HG03571 (cell line): ENCODE results near the gene JAG2.

Experiments
- ATAC-seq: cut with Tn5 transposase; IDR thresholded peaks from one replicate; pipeline ENCODE4 v1.9.1; 2021; ENCODE audit not compliant: unreplicated experiment

JAG2 gene

DNA sequence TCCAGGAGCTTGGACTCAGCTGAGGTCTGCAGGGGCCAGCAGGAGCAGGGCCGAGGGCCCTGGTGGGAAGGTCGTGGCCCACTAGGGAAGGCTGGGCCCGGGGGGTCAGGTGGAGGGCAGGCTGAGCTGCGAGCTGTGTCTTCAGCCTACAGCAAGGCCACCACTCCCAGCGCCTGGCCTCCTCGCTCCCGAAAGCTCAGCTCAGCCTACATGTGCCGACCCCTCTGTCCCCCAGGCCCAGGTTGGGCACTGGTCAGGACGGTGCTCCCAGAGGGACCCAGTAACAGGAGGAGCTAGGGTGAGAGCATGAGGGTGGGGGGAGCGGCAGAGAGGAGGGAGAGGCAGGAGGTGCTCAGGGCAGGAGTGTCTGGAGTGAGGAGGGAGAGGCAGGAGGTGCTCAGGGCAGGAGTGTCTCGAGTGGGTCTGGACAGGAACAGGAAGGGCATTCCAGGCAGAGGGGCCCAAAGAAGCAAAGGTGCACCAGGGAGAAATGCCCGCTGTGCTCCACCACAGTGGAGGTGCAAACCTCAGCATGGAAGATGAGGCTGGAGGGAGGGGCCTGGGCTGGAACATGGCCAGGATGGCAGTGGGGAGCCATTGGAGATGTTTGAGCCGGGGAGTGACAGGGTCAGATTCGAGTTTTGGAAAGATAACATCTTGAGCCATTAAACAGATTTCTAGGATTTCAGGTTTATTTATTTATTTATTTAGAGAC, 74.2 kb downstream of the JAG2 start:
- ATAC-seq: no peak

DNA sequence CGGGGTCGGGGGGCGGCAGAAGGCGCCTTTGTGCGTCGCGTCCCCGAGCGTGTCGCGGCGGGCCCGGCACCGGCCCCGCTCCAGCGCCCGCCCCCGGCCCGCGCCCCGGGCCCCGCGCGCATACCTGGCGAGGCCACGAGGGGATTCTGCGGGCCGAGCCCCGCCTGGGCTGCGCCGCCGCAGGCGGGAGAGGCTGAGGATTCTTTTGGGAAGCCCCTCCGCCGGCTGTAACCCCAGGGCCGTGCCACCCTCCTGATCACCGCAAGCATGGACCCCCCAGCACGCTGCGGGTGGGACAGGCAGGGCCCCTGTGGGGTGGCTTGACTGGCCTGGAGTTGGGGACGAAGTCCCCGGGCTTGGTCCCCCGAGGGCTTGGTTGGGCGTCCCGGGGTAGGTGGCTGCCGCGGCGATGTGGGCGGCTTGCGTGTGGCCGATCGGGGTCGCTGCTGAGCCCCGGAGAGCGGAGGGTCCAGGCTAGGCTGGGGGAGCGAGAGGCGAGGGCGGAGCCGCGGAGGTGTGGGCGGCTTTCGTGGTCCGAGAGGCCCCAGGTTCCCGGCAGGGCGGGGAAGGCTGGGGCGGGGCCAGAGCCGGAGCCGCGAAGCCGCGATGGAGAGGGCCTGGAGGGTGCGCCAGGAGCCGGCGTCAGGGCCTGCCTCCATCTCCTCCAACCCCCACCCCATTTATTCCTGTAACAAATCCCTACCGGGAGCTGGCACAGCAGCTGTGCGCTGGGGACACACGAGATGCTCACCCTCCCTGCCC, 75.0 kb downstream of the JAG2 start:
- no peak for ATAC-seq

DNA sequence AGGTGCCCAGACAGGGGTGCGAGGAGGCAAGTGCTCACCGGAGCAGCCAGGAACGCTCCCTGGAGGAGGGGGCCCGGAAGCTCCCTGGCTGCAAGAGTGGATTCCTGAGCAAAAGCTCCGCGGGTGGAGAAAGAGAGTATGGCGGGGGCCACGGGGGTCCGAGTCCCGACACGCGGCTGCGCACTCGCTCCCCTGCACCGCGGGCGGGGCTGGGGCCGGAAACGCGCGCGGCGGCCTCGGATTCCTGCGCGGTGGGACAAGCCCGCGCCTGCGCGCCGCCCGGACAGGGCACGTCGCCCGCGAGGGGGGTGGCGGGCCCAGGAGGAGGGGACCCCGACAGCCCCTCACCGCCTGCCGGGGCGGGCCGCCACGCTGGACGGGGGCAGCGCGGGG, 75.5 kb downstream of the JAG2 start:
- no peak for ATAC-seq

DNA sequence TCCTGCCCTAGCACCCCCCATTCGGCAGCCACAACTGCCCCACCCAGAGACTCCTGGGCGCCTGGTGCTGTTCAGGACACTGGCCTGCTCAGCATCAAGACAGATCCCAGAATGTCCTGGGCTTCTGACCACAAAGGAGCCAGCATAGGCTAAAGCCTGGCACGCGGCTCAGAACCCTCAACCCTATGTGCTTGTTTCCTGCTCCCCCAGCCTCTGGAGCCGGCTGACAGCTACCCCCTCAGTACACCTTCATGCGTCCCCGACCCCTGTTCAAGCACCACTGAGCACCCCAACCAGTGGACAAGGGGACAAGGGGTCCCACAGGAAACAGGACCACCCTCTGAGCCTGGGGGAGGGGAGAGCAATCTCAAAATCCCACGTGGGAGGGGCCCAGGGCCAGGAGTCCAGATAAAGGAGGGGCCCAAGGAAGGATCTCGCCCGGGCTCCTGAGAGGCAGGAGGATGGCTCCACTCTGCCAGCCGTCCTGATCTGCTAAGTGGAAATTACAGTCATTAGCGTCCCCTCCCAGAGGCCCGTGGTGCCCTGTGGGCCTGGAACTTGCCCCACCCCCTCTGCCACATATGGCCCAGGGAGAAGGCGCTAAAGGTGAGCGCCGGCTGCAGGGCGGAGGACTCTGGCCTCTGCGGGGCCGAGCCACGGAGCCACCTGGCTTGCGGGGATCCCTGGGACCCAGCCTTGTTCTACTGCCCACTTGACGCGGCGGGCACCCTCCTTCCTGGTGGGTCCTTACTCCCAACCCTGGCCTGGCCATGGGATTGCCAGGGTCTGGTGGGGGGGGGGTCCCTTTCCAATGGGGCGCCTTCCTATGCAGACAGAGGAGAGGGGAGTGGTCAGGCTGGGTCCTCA, 76.2 kb downstream of the JAG2 start:
- ATAC-seq: no peak

DNA sequence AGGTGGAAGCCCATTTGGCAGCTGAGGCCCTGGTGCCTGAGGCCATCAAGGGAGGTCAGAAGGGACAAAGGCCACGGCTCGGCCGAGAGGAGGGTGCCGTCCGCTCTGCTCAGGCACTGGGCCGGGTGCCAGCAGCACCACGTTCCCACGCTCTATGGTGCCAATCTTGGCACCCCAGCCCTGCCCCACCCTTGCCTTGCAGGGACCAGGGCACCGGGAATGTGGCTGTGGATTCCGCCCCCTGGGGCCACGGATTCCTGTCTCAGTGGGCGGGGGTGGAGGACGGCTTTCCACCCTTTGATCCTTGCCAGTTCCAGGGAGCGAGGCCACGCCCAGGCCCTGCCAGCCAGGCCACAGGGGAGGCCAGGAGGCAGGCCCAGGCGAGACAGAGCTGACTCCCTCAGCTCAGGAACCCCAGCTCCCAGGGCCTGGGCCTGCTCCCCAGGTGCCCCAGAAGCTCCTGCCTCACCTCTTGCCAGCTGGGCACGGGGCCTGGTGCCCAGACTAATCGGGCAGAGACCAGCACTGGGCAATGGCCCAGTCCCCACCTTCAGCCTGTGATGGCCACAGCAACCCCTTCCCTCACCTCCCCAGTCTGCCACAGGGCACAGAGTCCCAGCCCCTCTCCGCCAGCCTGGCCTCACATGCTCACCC, 76.9 kb downstream of the JAG2 start:
- ATAC-seq: no peak

DNA sequence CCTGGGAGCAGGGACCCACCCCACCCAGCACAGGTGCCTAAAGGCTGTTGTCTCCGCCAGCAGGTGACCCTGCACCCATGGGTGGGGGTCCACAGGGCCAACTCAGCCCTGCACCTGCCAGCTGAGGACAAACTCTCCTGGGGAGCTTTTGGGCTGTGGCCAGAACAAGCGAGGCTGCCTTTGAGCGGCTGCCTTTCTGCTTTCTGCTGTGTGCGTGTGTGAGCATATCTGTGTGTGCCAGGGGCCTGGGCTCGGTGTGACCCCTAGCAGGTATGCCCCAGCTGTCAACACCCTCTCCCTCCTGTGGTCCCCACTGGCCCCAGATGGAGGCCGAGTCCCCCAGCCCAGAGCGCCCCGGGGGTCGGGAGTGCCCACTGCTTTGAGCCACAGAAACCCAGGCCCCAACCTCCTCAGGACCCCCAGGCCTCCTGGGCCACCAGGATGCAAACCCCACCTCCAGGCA, 77.5 kb downstream of the JAG2 start:
- ATAC-seq: no peak
